Activated CD4-positive, alpha-beta T cell treated with anti-CD3 and anti-CD28 coated beads for 1 hour (primary cell): ENCODE results near the gene CSNK1A1.
"Not testable (repeated sequence)": the region's sequence is repeated elsewhere in the genome, so short reads cannot be mapped to it uniquely, and the experiment has no call there.

Source experiments
- DNase-seq: peaks from one replicate; pipeline ENCODE4 v3.0.0-alpha.2; 2020

Gene CSNK1A1

DNA sequence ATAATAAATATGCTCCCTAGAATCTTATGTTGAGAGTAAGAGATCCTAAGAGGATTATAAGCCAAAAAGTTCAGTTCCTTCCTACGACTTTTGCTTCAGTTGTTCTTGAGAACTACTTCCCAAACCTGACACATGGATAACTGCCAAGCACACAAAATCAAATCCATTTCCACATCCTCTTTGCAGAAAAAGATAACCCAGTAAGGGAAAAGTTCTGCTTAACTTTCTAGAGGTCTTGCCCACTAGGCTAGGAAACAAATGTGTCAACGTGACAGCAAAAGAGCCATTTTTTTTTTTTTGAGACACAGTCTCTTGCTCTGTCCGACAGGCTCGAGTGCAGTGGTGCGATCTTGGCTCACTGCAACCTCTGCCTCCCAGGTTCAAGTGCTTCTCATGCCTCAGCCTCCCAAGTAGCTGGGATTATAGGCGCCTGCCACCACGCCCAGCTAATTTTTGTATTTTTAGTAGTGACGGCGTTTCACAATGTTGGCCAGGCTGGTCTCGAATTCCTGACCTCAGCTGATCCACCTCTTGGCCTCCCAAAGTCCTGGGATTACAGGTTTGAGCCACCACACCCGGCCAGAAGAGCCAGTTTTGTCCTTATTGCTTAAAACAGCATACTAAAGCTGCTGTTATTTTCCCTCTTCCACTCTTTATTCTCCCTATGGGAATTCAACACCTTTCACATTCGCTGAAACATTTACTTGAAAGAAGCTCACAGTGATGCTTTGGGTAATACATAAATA, 24.2 kb downstream of the CSNK1A1 start:
- DNase-seq: no peak

DNA sequence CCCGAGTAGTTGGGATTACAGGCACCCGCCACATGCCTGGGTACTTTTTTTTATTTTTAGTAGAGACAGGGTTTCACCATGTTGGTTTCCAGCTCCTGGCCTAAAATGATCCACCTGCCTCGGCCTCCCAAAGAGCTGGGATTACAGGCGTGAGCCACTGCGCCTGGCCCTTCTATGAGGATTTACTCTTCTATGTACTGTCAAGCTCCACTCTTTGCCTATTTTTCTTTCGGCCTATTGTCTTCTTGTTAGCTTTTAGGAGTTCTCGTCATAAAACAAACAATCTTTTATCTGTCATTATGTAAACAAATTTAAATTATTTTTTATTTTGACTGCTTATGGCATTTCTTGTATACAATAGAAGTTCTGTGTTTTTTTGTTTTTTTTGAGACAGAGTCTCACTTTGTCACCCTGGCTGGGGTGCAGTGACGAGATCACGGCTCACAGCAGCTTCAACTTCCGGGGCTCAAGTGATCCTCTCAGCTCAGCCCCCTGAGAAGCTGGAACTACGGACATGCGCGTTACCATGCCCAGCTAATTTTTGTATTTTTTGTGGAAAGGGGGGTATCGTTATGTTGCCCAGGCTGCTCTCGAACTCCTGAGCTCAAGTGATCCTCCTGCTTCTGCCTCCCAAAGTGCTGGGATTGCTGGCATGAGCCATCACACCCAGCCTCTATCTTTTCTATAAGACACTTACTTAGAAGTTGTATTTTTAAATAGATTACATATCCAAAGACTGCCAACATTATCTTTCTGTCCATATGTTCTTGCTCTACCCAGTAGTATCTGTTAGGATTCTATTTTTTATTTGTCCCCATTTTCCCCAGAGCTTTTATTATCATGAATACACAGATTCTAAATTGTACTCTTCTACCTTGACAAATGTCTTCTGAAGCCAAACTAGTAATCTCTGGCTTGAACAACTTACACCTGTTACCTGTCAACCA, 29.2 kb downstream of the CSNK1A1 start:
- no peak for DNase-seq

DNA sequence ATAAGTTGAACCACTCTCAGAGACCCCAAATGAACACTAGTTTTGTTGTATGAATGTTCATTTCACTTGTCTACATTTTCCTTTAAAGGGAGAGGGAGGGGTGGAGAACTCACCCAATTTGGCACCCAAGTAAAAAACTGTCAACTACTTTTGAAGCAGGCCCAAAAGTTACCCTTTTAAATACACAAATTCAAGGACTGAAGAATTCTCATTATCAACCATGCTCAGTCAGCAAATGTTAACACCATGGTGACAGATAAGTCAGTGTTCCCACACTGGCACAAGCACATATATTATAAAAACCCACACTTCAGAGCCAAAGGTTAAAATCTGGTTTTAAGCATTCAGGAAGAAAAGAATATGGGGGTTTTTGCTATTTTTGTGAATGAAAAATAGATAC, 31.6 kb downstream of the CSNK1A1 start:
- no peak for DNase-seq

DNA sequence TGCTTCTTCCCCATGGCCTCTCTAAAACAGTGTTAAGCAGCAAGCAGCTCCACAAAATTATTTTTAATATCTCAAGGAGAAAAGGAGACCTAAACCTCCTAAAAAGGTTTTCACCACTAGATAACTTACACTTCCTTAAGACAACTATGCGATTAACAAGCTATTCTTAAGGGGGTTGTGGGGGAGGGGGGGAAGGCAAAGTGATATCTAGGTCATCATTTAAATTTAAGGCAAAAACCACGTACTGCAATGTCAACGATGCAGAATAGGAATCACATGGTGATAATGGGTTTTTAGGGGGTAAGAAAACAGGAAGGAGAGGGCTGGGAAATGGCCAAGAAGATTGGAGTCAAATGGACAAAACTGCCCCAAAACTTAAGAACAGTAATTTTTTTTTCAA, 32.6 kb downstream of the CSNK1A1 start:
- DNase-seq: no peak

DNA sequence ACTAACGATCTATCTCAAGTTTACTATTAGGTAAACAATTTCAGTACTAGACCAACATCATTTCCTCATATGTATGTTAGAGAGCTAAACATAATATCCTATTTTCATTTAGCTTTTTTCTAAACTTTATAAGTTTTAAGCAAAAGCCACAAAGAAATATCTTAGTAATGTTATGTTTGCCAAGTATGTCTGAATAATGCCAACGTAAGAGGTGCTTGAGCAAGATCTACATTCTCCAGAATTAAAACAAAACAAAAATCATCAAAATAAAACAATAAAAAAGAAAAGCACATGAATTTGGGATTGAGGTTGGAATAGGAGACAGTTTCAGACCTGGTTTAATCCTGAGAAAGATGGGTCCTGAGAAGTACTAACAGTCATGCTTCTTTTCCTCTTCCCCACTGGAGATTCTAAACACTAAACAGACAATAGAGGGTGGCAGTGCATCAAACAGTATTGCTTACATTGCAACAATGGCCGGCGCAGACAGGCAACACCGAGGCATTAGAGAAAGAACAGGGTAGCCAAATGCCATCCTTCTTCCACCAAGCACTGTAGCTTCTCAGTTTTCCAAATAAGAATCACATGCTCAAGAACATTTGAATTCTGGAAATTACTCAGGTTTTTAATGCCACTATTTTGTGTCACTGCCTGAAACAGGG, 33.6 kb downstream of the CSNK1A1 start:
- DNase-seq: no peak

DNA sequence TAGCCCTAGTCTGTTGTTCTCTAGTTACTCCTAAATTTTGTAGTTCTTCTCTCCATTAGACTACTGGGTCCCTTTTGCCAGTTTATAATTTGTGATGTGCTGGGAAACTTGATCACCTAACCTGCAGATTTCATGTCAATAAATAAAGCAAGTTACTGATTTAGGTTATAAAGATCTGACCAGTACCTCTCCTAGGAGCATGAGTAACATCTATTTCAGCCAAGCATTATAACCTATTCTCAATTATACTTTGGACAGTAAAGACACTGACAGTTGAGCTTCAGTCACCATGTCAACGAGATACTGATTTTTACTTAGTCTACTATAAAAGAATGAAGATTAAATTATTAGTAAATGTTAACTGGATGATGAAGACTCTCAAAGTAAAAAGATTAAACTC, 36.7 kb downstream of the CSNK1A1 start:
- DNase-seq: no peak

DNA sequence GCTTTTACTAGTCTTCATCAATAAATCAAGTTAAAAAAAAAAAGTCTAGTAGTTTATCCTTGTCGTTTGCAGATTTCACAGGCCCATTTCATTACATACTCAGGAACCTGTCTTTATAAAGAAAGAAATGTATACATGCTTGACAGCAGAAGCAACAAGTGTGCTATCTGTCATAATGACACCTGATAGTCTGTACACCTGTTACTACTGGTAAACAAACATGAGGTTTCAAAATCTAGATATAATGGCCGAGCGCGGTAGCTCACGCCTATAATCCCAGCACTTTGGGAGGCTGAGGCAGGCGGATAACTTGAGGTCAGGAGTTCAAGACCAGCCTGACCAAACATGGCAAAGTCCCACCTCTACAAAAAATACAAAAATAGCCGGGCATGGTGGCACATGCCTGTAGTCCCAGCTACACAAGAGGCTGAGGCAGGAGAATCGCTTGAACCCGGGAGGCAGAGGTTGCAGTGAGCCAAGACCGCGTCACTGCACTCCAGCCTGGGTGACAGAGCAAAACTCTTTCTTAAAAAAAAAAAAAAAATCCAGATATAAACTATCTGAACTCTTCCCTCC, 37.8 kb downstream of the CSNK1A1 start:
- DNase-seq: not testable (repeated sequence)

DNA sequence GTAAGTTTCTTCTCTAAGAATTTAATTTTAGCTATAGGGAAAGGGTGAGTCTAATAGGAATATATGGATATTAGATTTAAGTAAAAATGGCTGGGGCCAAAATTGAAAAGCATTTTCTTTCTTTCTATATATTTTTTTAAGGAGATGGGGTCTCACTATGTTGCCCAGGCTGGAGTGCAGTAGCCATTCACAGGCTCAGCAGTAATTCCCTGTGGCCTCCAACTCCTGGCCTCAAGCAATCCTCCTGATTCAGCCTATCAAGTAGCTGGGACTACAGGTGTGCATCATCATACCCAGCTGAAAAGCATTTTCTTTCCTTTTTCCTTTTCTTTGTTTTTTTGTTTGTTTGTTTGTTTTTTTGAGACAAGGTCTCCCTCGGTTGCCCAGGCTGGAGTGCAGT, 41.1 kb downstream of the CSNK1A1 start:
- DNase-seq: no peak

DNA sequence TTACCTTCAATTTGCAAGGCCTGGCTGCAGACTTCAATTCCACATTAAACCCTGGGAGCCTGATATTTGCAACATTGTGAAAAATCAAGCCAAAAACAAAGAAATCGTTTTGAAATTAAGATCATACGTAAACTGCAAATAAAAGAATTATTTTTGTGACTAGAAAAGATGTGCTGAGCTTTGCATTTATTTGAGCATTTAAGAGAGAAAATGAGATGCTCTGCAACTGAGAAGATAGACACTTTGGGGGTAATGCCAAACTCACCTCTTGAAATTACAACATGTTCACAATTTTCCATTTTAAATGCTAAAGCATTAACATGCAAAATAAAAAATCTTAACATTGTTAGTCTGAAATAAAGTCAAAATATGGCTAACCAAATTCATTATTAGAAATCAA, 46.6 kb downstream of the CSNK1A1 start:
- no peak for DNase-seq

DNA sequence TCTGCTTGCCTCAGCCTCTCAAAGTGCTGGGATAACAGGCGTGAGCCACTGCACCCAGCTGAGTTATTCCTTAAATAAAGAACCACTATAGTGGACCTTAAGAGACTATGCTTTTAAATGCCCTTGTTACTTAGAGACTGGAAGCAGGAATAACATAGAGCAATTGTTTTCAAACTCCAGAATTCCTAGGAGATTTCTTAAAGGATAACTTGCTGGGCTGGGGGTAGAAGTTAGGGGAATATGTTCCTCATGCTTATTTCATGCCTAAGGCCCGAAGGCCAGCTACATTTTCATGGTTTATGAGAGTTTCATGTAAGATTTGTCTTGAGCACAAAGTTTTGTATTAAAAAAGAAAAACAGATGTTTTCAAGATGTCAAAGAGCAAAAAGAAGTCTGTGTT, 48.2 kb downstream of the CSNK1A1 start:
- DNase-seq: no peak

DNA sequence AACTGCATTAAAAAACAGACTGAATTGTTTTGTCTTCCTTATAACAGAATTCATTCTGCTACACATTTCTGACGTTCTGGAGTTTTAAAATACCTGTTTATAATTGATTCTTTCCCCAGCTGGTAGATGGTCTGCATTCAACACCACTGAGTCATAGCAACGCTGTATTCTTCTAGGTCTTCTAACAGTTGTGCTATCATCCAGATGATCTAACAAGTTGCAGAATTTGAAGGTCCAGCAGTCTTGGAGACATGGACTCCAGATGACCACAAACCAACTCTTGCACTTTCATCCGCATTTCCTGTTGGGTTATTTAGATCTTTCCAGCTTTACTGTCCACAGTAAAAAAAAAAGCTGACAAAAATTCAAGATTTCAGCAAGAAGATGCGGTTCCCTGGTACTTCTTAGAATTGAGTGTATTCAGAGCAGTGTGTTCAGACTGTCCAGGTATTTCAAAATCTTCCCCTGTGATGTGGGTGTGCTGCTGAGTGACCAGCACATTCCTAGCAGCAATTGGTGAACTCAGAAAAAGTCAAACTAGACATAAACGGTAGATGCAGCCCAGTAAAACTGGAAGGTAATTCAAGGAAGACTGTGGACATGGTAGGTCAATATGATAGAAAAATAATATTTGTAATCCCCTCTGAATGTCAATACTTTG, 50.2 kb downstream of the CSNK1A1 start:
- DNase-seq: no peak

DNA sequence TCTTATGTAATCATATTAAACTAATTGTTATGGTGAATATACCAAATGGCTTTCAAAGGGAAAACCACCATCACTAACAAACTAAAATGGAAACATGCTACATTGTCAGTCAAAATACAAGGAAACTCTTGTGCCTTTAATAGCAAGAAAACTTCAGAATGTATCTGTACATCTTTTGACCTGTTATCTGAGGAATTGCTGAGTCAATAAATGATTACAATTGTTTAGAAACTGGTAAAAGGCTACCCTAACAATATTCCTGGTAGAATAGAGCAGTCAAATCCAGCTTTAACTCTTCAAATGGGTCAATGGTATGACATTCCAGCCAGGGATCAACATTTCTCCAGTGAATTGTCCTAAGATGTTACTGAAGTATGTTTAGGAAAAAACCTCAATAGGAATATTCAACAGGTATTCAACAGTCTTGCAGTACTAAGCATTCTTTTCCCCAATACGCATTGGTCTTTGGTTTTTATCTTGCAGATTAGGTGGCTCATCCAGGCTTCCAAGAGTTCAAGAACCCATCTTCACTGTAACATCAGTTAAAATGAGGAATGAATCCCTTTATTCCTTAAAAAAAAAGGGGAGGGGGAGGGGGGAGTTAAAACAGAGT, 52.4 kb downstream of the CSNK1A1 start:
- DNase-seq: no peak

DNA sequence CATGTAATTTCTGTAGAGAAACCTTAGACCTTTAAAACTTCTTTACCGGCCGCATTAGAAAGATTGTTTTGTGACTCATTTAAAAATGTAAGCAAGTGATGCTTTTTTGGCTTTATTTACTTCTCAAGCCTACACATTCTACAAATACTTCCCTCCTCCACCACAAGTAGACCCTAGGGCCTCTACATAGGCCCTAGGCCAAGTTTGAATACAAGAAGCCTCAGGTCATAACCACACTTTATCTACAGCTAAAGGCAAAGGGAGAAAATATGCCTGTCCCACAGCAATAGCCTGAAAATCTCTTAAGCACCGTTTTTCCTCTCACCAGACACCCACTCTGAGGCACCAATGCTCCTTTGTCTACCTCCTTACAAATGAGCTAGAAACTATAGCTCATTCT, 53.9 kb downstream of the CSNK1A1 start:
- no peak for DNase-seq

DNA sequence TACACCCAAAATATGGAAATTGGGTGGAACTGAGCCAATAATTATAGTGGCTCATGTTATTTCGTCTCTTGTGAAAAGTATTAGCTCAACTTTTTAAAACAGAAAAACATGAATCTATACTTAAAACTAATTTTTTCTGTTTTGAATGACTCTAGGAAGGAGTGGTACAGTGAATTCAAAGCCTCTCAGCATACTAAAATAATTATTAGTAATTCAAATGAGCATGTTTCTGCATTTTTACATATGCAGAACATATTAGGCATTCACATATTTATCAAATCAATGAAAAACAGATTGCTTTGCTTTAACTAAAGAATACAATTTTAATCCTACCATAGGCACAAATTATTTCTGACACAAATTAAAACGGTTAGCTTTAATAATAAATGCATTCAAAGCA, 54.3 kb downstream of the CSNK1A1 start:
- DNase-seq: no peak

DNA sequence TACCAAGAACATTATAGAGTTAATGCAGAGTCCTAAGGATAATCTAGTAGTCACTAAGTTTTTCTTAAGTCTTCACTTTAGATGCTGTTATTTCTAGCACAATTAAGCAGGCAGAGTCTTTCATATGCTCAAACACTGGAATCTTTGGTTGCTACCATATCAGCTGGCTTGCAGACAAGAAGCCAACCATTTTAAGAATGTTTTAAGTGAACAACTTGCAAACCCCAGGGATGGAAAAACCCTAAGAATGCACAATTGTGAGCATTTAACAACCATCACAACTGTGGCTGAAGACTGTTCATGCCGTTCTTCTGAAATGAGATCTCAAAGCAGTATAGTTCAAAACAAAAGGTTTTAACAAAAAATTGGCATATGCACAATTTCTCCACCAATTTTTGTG, 55.1 kb downstream of the CSNK1A1 start:
- no peak for DNase-seq

DNA sequence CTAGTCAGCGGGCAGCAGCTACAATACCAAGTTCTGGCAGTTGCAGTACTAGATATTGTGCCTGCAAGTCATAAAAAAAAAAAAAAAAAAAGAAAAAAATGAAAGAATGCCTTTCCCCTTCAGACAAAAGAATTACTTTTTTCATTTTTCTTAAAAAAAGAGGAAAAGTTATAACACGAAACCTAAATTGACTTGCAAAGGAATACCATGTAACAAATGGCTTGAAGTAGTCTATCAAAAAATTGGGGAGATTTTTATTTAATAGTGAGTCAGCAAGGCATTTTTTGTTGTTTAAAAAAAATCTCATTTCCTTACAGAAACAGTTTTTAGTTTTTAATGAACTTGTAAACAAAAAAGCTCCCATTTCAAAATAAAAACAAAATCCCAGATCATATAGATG, 55.6 kb downstream of the CSNK1A1 start:
- no peak for DNase-seq

DNA sequence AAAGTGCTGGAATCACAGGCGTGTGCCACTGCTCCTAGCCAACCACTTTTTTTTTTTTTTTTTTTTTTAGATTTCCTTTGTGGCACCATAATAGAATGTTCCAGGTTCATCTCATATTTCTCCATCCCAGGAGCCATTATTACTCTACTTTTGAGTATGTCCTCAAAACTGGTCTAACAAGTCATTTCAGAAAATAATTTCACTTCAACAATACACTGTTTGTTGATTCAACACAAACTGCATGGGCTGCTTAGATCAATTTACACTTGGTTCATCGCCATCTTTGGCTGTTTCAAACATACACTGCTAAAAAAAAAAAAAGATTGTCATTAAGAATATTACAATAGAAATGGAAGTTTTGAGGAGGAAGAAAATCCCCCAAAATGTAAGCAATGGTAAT, 57.9 kb downstream of the CSNK1A1 start:
- no peak for DNase-seq

DNA sequence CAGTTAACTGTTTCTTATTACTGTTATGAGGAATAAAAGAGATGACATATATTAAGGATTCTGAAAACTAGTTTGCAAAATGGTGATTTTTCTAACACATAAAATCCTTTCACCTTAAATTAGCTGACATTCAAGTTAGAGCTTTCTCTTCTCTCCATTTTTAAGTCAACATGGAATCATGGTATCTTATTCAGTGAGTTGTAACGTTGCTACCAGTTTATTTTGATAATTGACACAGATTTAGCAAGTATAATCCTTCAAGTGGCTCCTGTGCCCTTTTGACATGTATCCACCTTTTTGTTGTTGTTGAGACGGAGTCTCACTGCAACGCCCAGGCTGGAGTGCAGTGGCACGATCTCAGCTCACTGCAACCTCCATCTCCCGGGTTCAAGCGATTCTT, 58.5 kb downstream of the CSNK1A1 start:
- DNase-seq: no peak

DNA sequence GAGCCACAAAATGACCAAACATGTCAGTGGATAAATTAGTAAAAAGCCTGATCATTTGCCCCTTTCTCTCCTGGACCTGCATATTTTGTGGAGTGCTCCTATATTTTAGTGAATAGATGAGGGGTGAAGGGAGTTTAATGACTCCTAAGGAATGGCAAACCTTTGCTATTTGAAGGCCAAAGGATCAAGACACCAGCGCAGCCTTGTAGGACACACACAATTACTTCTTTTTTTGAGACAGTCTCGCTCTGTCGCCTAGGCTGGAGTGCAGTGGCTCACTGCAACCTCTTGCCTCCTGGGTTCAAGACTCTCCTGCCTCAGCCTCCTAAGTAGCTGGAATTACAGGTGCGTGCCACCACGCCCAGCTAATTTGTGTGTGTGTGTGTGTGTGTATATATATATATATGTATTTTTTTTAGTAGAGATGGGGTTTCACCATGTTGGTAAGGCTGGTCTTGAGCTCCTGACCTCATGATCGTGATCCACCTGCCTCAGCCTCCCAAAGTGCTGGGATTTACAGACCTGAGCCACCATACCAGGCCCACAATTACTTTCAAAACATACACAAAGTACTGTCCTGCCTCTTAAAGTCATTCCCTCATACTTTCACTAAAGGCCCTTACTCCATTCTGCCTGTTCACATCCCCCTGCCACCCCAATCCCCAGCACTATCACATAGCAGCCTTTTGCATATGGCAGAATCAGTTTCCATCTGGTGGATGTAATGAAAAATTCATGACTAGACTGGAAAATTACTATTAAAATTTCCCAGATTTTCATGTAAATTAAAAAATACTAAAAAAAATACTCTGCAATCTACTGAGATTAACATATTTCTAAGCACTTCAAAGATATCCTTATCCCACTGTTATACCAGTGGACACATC, 60.4 kb downstream of the CSNK1A1 start:
- no peak for DNase-seq

DNA sequence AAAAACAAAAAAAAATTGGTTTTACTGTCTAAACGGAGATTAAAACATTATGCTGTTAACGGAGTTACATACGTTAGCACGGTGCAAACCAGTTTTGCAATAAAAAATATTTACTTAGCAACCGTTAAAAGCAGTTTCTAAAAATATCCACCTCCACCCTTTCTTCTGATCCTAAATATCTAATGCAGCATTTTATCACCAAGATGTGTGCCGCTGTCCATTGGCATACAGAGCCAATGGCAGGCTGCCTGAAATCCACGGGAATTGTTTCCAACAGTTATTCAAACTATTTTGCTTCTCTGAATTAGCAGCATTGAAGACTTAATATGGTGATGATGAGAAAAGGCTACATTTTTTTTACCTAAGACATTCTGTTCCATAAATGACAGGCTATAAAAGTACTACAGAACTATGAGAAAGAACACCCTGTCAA, 61.6 kb downstream of the CSNK1A1 start:
- no peak for DNase-seq

DNA sequence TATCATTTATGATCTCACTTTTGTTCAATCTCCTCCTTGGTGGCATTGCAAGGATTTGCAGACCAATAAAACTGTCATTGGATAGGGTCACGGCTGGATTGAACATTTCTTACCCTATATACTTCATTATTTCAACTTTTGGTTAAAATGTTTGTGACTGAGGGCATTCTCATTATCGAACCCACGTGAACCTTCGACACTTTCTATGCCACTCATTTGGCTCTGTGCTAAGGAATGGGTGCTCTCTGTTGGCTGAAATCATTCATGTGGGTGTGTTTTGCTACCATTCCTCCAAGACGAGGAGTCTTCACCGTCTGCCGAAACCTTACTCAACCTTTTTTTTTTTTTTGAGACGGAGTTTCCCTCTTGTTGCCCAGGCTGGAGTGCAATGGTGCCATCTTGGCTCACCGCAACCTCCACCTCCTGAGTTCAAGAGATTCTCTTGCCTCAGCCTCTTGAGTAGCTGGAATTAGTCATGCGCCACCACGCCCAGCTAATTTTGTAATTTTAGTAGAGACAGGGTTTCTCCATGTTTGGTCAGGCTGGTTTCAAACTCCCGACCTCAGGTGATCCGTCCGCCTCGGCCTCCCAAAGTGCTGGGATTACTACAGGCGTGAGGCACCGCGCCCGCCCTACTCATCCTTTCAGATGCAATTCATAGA, 62.5 kb downstream of the CSNK1A1 start:
- no peak for DNase-seq
